Bronchial epithelial cell (primary cell): ENCODE data around the gene RGL3. TPM values are rescaled to one million over a fixed set of nuclear protein-coding genes. Genes with fewer than 3 reads are reported as not detected.
A peak's percentile ranks its signal among the peaks of the same experiment; 100 is the strongest.

ENCODE experiments used
- DNase-seq: peaks from one replicate; pipeline ENCODE4 v3.0.0-alpha.2; 2010; ENCODE audit warnings: low read depth
- FAIRE-seq: peaks from 2 replicates; lab custom pipeline; 2011; peaks lifted over from hg19 to GRCh38; lab: Jason Lieb, UNC
- H3K27me3 ChIP-seq: 2 replicates; pipeline ENCODE4 v1.5.1; 2011; ENCODE audit warnings: low read length; ENCODE audit not compliant: control insufficient read depth, insufficient read depth
- H3K36me3 ChIP-seq: 2 replicates; pipeline ENCODE4 v1.5.1; 2011; ENCODE audit warnings: low read length; ENCODE audit not compliant: control insufficient read depth, insufficient read depth
- H3K4me3 ChIP-seq: 2 replicates; pipeline ENCODE4 v1.5.1; 2011; ENCODE audit warnings: mild to moderate bottlenecking, low read depth, low read length, control low read depth
- total RNA-seq: library from RNA; depleted of rRNA; stranded (reverse); fragments of >200 nt; gene quantifications from 2 replicates; pipeline ENCODE4 v1.2.1, GENCODE V29; 2014
- TF ChIP-seq, protein P1 (sequence below): IDR thresholded peaks from 2 replicates; pipeline ENCODE4 v1.5.1; 2011; ENCODE audit warnings: mild to moderate bottlenecking, moderate library complexity, low read length, control low read depth, inconsistent platforms; ENCODE audit not compliant: insufficient read depth, severe bottlenecking

RGL3 gene
- total RNA-seq, 1 donor from 2014 or later: 0.26 TPM

DNA sequence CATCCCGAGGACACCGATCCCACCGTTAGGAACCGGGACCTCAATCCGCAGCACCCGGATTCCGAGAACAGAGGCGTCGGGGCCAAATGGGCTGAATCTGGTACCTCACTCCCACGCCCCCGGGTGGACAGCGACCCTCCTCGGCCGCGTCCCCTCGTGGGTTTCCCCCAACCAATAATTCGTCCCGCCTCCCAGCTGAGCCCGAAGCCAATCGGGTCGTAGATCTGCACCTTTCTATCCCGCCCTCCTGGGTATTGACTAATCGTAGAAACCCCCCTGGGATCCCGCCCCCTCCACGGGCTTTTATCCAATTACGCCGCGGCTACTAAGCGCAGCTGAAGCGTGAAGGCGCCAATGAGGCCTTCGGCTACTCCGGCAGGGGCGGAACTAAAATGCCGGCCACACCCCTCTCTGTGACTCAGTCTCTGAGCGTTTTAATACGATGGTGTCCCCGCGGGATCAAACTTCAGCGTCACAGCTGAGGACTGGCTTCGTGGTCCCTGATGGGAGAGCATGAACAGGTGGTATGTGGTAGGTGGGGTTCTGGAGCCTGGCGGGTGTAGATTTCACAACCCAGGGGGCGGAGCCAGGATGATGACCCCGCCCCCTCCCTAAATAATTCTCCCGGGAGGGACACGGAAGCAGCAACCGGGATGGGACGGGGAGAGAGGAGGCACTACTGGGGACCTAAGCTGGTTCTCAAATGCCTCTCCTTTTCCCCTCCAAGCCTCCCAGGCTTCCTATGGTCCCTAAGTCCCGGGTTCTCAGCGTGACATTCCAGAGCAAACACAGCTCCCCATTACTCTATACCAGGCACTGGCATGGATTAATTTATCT, 72.8 kb downstream of the RGL3 start, which contains the start of the genes CCDC159 and TMEM205:
CCDC159 (plus strand) TSS at position 416 of the 837 bp plus-strand sequence; CDS start at position 504, 88 bp downstream.
TMEM205 (minus strand) TSS at position 165 of the 837 bp plus-strand sequence. CDS start 649 bp downstream, outside the sequence.
- peaks cover 3% of the 10 kb centered on the region for H3K36me3 ChIP-seq
- peak; percentile 97 for DNase-seq
- FAIRE-seq: peak; percentile 88
- peak within 1 kb of the TSS; percentile 78 for H3K4me3 ChIP-seq
- no peaks in the 10 kb centered on the region for H3K27me3 ChIP-seq
- TF ChIP-seq, protein P1, sequence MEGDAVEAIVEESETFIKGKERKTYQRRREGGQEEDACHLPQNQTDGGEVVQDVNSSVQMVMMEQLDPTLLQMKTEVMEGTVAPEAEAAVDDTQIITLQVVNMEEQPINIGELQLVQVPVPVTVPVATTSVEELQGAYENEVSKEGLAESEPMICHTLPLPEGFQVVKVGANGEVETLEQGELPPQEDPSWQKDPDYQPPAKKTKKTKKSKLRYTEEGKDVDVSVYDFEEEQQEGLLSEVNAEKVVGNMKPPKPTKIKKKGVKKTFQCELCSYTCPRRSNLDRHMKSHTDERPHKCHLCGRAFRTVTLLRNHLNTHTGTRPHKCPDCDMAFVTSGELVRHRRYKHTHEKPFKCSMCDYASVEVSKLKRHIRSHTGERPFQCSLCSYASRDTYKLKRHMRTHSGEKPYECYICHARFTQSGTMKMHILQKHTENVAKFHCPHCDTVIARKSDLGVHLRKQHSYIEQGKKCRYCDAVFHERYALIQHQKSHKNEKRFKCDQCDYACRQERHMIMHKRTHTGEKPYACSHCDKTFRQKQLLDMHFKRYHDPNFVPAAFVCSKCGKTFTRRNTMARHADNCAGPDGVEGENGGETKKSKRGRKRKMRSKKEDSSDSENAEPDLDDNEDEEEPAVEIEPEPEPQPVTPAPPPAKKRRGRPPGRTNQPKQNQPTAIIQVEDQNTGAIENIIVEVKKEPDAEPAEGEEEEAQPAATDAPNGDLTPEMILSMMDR: no peak

DNA sequence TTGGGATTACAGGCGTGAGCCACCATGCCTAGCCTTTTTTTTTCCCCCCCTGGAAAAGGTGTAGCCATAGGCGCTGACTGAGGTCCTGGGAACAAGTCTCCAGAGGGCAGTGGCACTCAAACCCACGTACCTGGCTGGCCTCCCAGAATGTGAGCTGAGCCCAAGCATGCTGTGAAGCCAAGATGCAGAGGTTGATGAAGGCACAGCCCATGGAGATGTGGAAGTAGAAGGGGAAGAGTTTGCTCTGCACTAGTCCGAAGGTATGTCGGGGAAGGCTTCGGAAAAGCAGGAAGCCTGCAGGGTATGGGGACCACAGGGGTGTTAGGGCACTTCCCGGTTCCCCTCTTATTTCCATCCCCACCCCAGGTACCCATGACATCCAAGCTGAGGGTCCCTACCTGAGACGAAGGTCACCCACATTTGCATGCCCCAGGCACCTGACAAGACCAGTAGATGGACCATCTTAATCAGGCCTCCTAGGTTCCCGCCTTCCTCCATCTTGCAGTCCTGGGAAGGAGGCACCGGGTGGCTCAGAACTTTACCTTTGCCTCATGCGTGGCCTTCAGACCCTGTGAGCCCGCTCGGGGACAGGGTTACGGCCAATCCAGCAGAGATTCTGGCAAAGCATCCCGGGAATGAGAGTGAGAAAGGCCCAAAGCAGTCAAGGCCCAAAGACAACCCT, 73.9 kb downstream of the RGL3 start:
- peaks cover 3% of the 10 kb centered on the region for H3K36me3 ChIP-seq
- H3K4me3 ChIP-seq: peak overlapping the region; percentile 78
- H3K27me3 ChIP-seq: no peaks in the 10 kb centered on the region
- TF ChIP-seq, protein P1: no peak
- FAIRE-seq (peak; percentile 23), DNase-seq (peak; percentile 22)

Other genes starting within 250 kb of the RGL3 start
- 10.2 and 10.8 TPM in 2 replicates for gene KANK2, start 221.8 kb downstream of the RGL3 start, total RNA-seq
- gene ANGPTL8, start 179.7 kb downstream of the RGL3 start, total RNA-seq: not detected in 2 replicates
- gene DOCK6, start 156.8 kb downstream of the RGL3 start, total RNA-seq: 10.5 and 21.4 TPM in 2 replicates
- not detected in 2 replicates for gene TSPAN16, start 123.2 kb downstream of the RGL3 start, total RNA-seq
- 37.4 and 88.3 TPM in 2 replicates for gene RAB3D, start 79.7 kb downstream of the RGL3 start, total RNA-seq
- 70.6 and 116 TPM in 2 replicates for gene TMEM205, start 73.0 kb downstream of the RGL3 start, total RNA-seq
- 7.9 and 11.1 TPM in 2 replicates for gene CCDC159, start 72.8 kb downstream of the RGL3 start, total RNA-seq
- gene PLPPR2, start 63.9 kb downstream of the RGL3 start, total RNA-seq: 1.8 and 6.0 TPM in 2 replicates
- 0.53 and 0.90 TPM in 2 replicates for gene SWSAP1, start 44.6 kb downstream of the RGL3 start, total RNA-seq
- gene EPOR, start 35.0 kb downstream of the RGL3 start, total RNA-seq: 0.26 and 1.0 TPM in 2 replicates
- not detected in 2 replicates for gene ODAD3, start 15.8 kb upstream of the RGL3 start, total RNA-seq
- gene PRKCSH, start 16.3 kb upstream of the RGL3 start, total RNA-seq: 67.9 and 75.8 TPM in 2 replicates
- not detected in 2 replicates for gene ELAVL3, start 61.7 kb upstream of the RGL3 start, total RNA-seq
- gene ZNF653, start 86.5 kb upstream of the RGL3 start, total RNA-seq: 5.3 and 8.3 TPM in 2 replicates
- 27.7 and 57.4 TPM in 2 replicates for gene ECSIT, start 109.8 kb upstream of the RGL3 start, total RNA-seq
- gene CNN1, start 119.5 kb upstream of the RGL3 start, total RNA-seq: not detected in 2 replicates
- 20.3 and 30.7 TPM in 2 replicates for gene ELOF1, start 139.9 kb upstream of the RGL3 start, total RNA-seq
- gene ACP5, start 158.3 kb upstream of the RGL3 start, total RNA-seq: 24.5 and 26.2 TPM in 2 replicates
- gene ZNF627, start 178.2 kb upstream of the RGL3 start, total RNA-seq: 23.9 and 24.5 TPM in 2 replicates